ENCODE data around the gene FN3K.

FN3K gene

GRCh38 chr17:82703935-82704865, 31.2 kb upstream of the FN3K start:
- no peak for DNase-seq (ENCODE audit: low spot score)

GRCh38 chr17:82704886-82705285, 30.5 kb upstream of the FN3K start:
- no peak for DNase-seq (ENCODE audit: low spot score)

- no peak for DNase-seq (ENCODE audit: low spot score)
Measured at GRCh38 chr17:82705756-82706155, 29.7 kb upstream of the FN3K start.

- DNase-seq (ENCODE audit: low spot score): no peak
Measured at GRCh38 chr17:82709024-82709675, 26.3 kb upstream of the FN3K start.

- DNase-seq (ENCODE audit: low spot score): no peak
Measured at GRCh38 chr17:82709676-82710498, 25.5 kb upstream of the FN3K start.

GRCh38 chr17:82710499-82711232, 24.7 kb upstream of the FN3K start:
- DNase-seq (ENCODE audit: low spot score): no peak

GRCh38 chr17:82713071-82713723, 22.2 kb upstream of the FN3K start:
- DNase-seq (ENCODE audit: low spot score): no peak

- peak; percentile 92 for DNase-seq (ENCODE audit: low spot score)
Measured at GRCh38 chr17:82716203-82717010, 19.0 kb upstream of the FN3K start, which contains the start of gene FN3KRP. TSS of gene FN3KRP (plus strand) at chr17:82716706. CDS start at chr17:82716756, 50 bp downstream.

- no peak for DNase-seq (ENCODE audit: low spot score)
Measured at GRCh38 chr17:82718986-82719685, 16.3 kb upstream of the FN3K start.

- DNase-seq (ENCODE audit: low spot score): no peak
Measured at GRCh38 chr17:82720204-82720603, 15.2 kb upstream of the FN3K start.

- DNase-seq (ENCODE audit: low spot score): no peak
Measured at GRCh38 chr17:82722341-82723013, 12.9 kb upstream of the FN3K start.

GRCh38 chr17:82723169-82723807, 12.1 kb upstream of the FN3K start:
- DNase-seq (ENCODE audit: low spot score): no peak

- DNase-seq (ENCODE audit: low spot score): no peak
Measured at GRCh38 chr17:82726427-82726826, 9.0 kb upstream of the FN3K start.

GRCh38 chr17:82729479-82730260, 5.7 kb upstream of the FN3K start:
- DNase-seq (ENCODE audit: low spot score): no peak

GRCh38 chr17:82732118-82732743, 3.2 kb upstream of the FN3K start:
- no peak for DNase-seq (ENCODE audit: low spot score)

- no peak for DNase-seq (ENCODE audit: low spot score)
Measured at GRCh38 chr17:82736511-82737185, 1.2 kb downstream of the FN3K start.
